ENCODE measurements around the gene PRR12. TPM values are rescaled to one million over a fixed set of nuclear protein-coding genes. Genes with fewer than 3 reads are reported as not detected.

The PRR12 gene
- total and polyA plus RNA-seq, 2 donors (not counting 1 experiment from before 2014, with no cell fraction given), result 8.4 to 70.7 TPM

Small RNA genes lying within 50 kb of the gene (small RNA-seq; reads per million reads assigned to genes)
- gene RF00019 (ENCODE audit: insufficient read length, low read depth, low replicate concordance), result not detected

Other genes with a start within 250 kb of the PRR12 start
- gene TEAD2, start 228.8 kb upstream of the PRR12 start, total RNA-seq, result 12.0 and 13.4 TPM in 2 replicates
- 1.6 and 5.8 TPM in 2 replicates for gene TEAD2, start 228.8 kb upstream of the PRR12 start, polyA plus RNA-seq
- 0.68 and 1.2 TPM in 2 replicates for gene DKKL1, start 227.3 kb upstream of the PRR12 start, total RNA-seq
- 1.6 TPM in 1 of 2 replicates, not detected in the other for gene DKKL1, start 227.3 kb upstream of the PRR12 start, polyA plus RNA-seq
- 0.74 and 1.4 TPM in 2 replicates for gene KASH5, start 202.9 kb upstream of the PRR12 start, total RNA-seq
- gene KASH5, start 202.9 kb upstream of the PRR12 start, polyA plus RNA-seq, result 0.67 TPM in 1 of 2 replicates, not detected in the other
- gene PTH2, start 167.7 kb upstream of the PRR12 start, total RNA-seq, result not detected in 2 replicates
- not detected in 2 replicates for gene PTH2, start 167.7 kb upstream of the PRR12 start, polyA plus RNA-seq
- not detected in 2 replicates for gene GFY, start 165.8 kb upstream of the PRR12 start, total RNA-seq
- gene GFY, start 165.8 kb upstream of the PRR12 start, polyA plus RNA-seq, result not detected in 2 replicates
- 0.29 and 0.89 TPM in 2 replicates for gene SLC17A7, start 149.7 kb upstream of the PRR12 start, total RNA-seq
- 0.40 and 0.60 TPM in 2 replicates for gene SLC17A7, start 149.7 kb upstream of the PRR12 start, polyA plus RNA-seq
- gene PIH1D1, start 139.4 kb upstream of the PRR12 start, total RNA-seq, result 168 and 184 TPM in 2 replicates
- gene PIH1D1, start 139.4 kb upstream of the PRR12 start, polyA plus RNA-seq, result 158 and 170 TPM in 2 replicates
- 65.8 and 73.6 TPM in 2 replicates for gene ALDH16A1, start 138.0 kb upstream of the PRR12 start, total RNA-seq
- gene ALDH16A1, start 138.0 kb upstream of the PRR12 start, polyA plus RNA-seq, result 105 and 202 TPM in 2 replicates
- 27.8 and 31.0 TPM in 2 replicates for gene FLT3LG, start 117.0 kb upstream of the PRR12 start, total RNA-seq
- 49.8 and 52.6 TPM in 2 replicates for gene FLT3LG, start 117.0 kb upstream of the PRR12 start, polyA plus RNA-seq
- gene RPL13A, start 103.6 kb upstream of the PRR12 start, total RNA-seq, result 5,221 and 5,457 TPM in 2 replicates
- gene RPL13A, start 103.6 kb upstream of the PRR12 start, polyA plus RNA-seq, result 4,869 and 6,298 TPM in 2 replicates
- 3,882 and 4,227 TPM in 2 replicates for gene RPS11, start 94.7 kb upstream of the PRR12 start, total RNA-seq
- gene RPS11, start 94.7 kb upstream of the PRR12 start, polyA plus RNA-seq, result 8,349 and 12,912 TPM in 2 replicates
- 44.7 and 50.4 TPM in 2 replicates for gene FCGRT, start 78.5 kb upstream of the PRR12 start, total RNA-seq
- 41.5 and 43.2 TPM in 2 replicates for gene FCGRT, start 78.5 kb upstream of the PRR12 start, polyA plus RNA-seq
- gene RCN3, start 63.2 kb upstream of the PRR12 start, total RNA-seq, result 2.2 and 4.1 TPM in 2 replicates
- gene RCN3, start 63.2 kb upstream of the PRR12 start, polyA plus RNA-seq, result 1.8 and 3.1 TPM in 2 replicates
- gene NOSIP, start 10.6 kb upstream of the PRR12 start, total RNA-seq, result 55.5 and 65.2 TPM in 2 replicates
- 110 and 135 TPM in 2 replicates for gene NOSIP, start 10.6 kb upstream of the PRR12 start, polyA plus RNA-seq
- 3.0 and 4.4 TPM in 2 replicates for gene PRRG2, start 9.9 kb upstream of the PRR12 start, total RNA-seq
- gene PRRG2, start 9.9 kb upstream of the PRR12 start, polyA plus RNA-seq, result 1.1 TPM in 2 replicates
- gene RRAS, start 49.0 kb downstream of the PRR12 start, total RNA-seq, result 5.6 and 6.3 TPM in 2 replicates
- 12.3 and 21.0 TPM in 2 replicates for gene RRAS, start 49.0 kb downstream of the PRR12 start, polyA plus RNA-seq
- gene SCAF1, start 51.0 kb downstream of the PRR12 start, total RNA-seq, result 64.3 and 68.3 TPM in 2 replicates
- gene SCAF1, start 51.0 kb downstream of the PRR12 start, polyA plus RNA-seq, result 17.1 and 20.2 TPM in 2 replicates
- gene IRF3, start 74.7 kb downstream of the PRR12 start, total RNA-seq, result 233 and 251 TPM in 2 replicates
- gene IRF3, start 74.7 kb downstream of the PRR12 start, polyA plus RNA-seq, result 237 and 262 TPM in 2 replicates
- 17.3 and 22.1 TPM in 2 replicates for gene BCL2L12, start 74.8 kb downstream of the PRR12 start, total RNA-seq
- gene BCL2L12, start 74.8 kb downstream of the PRR12 start, polyA plus RNA-seq, result 13.0 and 19.9 TPM in 2 replicates
- gene PRMT1, start 86.1 kb downstream of the PRR12 start, total RNA-seq, result 175 TPM in 2 replicates
- 255 and 310 TPM in 2 replicates for gene PRMT1, start 86.1 kb downstream of the PRR12 start, polyA plus RNA-seq
- gene ADM5, start 98.4 kb downstream of the PRR12 start, total RNA-seq, result 5.6 and 8.8 TPM in 2 replicates
- gene ADM5, start 98.4 kb downstream of the PRR12 start, polyA plus RNA-seq, result 8.4 and 15.3 TPM in 2 replicates
- gene CPT1C, start 99.9 kb downstream of the PRR12 start, total RNA-seq, result 1.7 TPM in 1 of 2 replicates, not detected in the other
- gene CPT1C, start 99.9 kb downstream of the PRR12 start, polyA plus RNA-seq, result 0.19 and 0.30 TPM in 2 replicates
- 0.15 and 0.56 TPM in 2 replicates for gene TSKS, start 172.1 kb downstream of the PRR12 start, total RNA-seq
- 0.18 and 1.4 TPM in 2 replicates for gene TSKS, start 172.1 kb downstream of the PRR12 start, polyA plus RNA-seq
- gene AP2A1, start 175.8 kb downstream of the PRR12 start, total RNA-seq, result 56.9 and 62.4 TPM in 2 replicates
- gene AP2A1, start 175.8 kb downstream of the PRR12 start, polyA plus RNA-seq, result 48.4 and 49.2 TPM in 2 replicates
- gene FUZ, start 222.1 kb downstream of the PRR12 start, total RNA-seq, result 31.5 and 36.7 TPM in 2 replicates
- 30.2 and 31.7 TPM in 2 replicates for gene FUZ, start 222.1 kb downstream of the PRR12 start, polyA plus RNA-seq
- gene MED25, start 227.1 kb downstream of the PRR12 start, total RNA-seq, result 123 and 126 TPM in 2 replicates
- 83.0 and 93.0 TPM in 2 replicates for gene MED25, start 227.1 kb downstream of the PRR12 start, polyA plus RNA-seq